Endothelial cell of umbilical vein (primary cell): ENCODE measurements around the gene SAE1. TPM values are rescaled to one million over a fixed set of nuclear protein-coding genes. Genes with fewer than 3 reads are reported as not detected.

Experiments used
- BruUV-seq: library from RNA; stranded (reverse); fragments of 400-500 nt; replicated peaks from 2 replicates; lab custom pipeline; 2021; lab: Mats Ljungman, UMichigan
- CTCF ChIA-PET: fragments of 300-600, 350-600 bp; sonication (Branson Sonifier 250); formaldehyde crosslinking; loops from one replicate; lab custom pipeline; 2021; ENCODE audit warnings: antibody characterized with exemption, inconsistent platforms; lab: Charles Lee
- POLR2A ChIA-PET: fragments of 300-600, 350-600 bp; sonication (Branson Sonifier 250); formaldehyde crosslinking; loops from one replicate; lab custom pipeline; 2021; ENCODE audit warnings: antibody characterized with exemption, inconsistent platforms; lab: Charles Lee
- DNase-seq: peaks from one replicate; pipeline ENCODE4 v3.0.0-alpha.2; 2011; ENCODE audit warnings: low read depth, low spot score
- FAIRE-seq: peaks from 2 replicates; lab custom pipeline; 2011; peaks lifted over from hg19 to GRCh38; lab: Jason Lieb, UNC
- H2AFZ ChIP-seq: 2 replicates; pipeline ENCODE4 v1.6.0; 2012; ENCODE audit warnings: low read depth, low read length, control low read depth, inconsistent platforms
- H3K27ac ChIP-seq: 2 replicates; pipeline ENCODE4 v1.5.1; 2011; ENCODE audit warnings: low read depth, mild to moderate bottlenecking, control low read depth, low read length, moderate library complexity; ENCODE audit not compliant: insufficient read depth
- H3K27me3 ChIP-seq, 2 experiments: 2 replicates each; pipeline versions ENCODE4 v1.6.0 to v1.6.1; 2011; ENCODE audit warnings: low read length in 2 of 2, mixed read lengths in 1 of 2; ENCODE audit not compliant: control insufficient read depth in 2 of 2, insufficient read depth in 2 of 2
- H3K36me3 ChIP-seq, 2 experiments: 2 replicates in 1 of 2; 3 replicates in 1 of 2; pipeline ENCODE4 v1.5.1; 2011; ENCODE audit warnings: low read length in 2 of 2, mild to moderate bottlenecking in 1 of 2, moderate library complexity in 1 of 2; ENCODE audit not compliant: control insufficient read depth in 2 of 2, insufficient read depth in 2 of 2; ENCODE audit errors: extremely low read depth in 1 of 2
- H3K4me1 ChIP-seq: 3 replicates; pipeline ENCODE4 v1.5.1; 2011; ENCODE audit warnings: mild to moderate bottlenecking, low read length; ENCODE audit not compliant: control insufficient read depth, insufficient read depth; ENCODE audit errors: extremely low read depth
- H3K4me2 ChIP-seq: 2 replicates; pipeline ENCODE4 v1.6.1; 2011; ENCODE audit warnings: low read length, control low read depth, mixed read lengths; ENCODE audit not compliant: insufficient read depth
- H3K4me3 ChIP-seq, 3 experiments: fragments of 200-600 bp in 1 of 3; sonication (generic), shearing (Covaris generic) in 1 of 3; replicated peaks in 1 of 3; 2 replicates each; pipeline ENCODE4 v1.5.1; 2011 to 2016; ENCODE audit warnings: control low read depth in 3 of 3, low read length in 3 of 3, mild to moderate bottlenecking in 2 of 3, inconsistent platforms in 1 of 3, low read depth in 1 of 3, moderate library complexity in 1 of 3; ENCODE audit not compliant: insufficient read depth in 1 of 3
- H3K79me2 ChIP-seq: 2 replicates; pipeline ENCODE4 v1.6.0; 2012; ENCODE audit warnings: low read length, inconsistent platforms; ENCODE audit not compliant: control insufficient read depth, insufficient read depth
- H3K9ac ChIP-seq: replicated peaks from 2 replicates; pipeline ENCODE3; 2011; ENCODE audit warnings: low read length, control low read depth; ENCODE audit not compliant: insufficient read depth; ENCODE audit errors: extremely low read depth
- H3K9me1 ChIP-seq: replicated peaks from 3 replicates; pipeline ENCODE4 v1.6.0; 2011; ENCODE audit warnings: mild to moderate bottlenecking, low read length; ENCODE audit not compliant: control insufficient read depth, insufficient read depth; ENCODE audit errors: extremely low read depth
- H3K9me3 ChIP-seq: replicated peaks from 2 replicates; pipeline ENCODE4 v1.5.1; 2012; ENCODE audit warnings: low read length, inconsistent platforms; ENCODE audit not compliant: control insufficient read depth, insufficient read depth
- H4K20me1 ChIP-seq: replicated peaks from 2 replicates; pipeline ENCODE3; 2011; ENCODE audit warnings: mild to moderate bottlenecking, low read length; ENCODE audit not compliant: control insufficient read depth, insufficient read depth; ENCODE audit errors: extremely low read depth
- CTCF ChIP-seq, 2 donors: IDR thresholded peaks; 1 replicate in 1 of 2; 2 replicates in 1 of 2; pipeline ENCODE4 v1.5.1; 2011; ENCODE audit warnings: low read length in 2 of 2, mild to moderate bottlenecking in 2 of 2, moderate library complexity in 2 of 2, control low read depth in 1 of 2, inconsistent platforms in 1 of 2, low read depth in 1 of 2; ENCODE audit not compliant: insufficient read depth in 1 of 2; ENCODE audit errors: extremely low read depth in 1 of 2
- EZH2 ChIP-seq: IDR thresholded peaks from 2 replicates; pipeline ENCODE4 v1.6.1; 2012; ENCODE audit warnings: borderline replicate concordance, low read depth, mild to moderate bottlenecking, moderate library complexity, low read length, inconsistent platforms; ENCODE audit not compliant: severe bottlenecking
- FOS ChIP-seq: IDR thresholded peaks from 2 replicates; pipeline ENCODE4 v1.6.1; 2011; ENCODE audit warnings: mild to moderate bottlenecking, low read length, moderate library complexity, borderline replicate concordance; ENCODE audit not compliant: insufficient read depth
- GATA2 ChIP-seq: IDR thresholded peaks from 2 replicates; pipeline ENCODE4 v1.7.0; 2011; ENCODE audit warnings: low read depth, mild to moderate bottlenecking, moderate library complexity, mixed read lengths, low read length; ENCODE audit not compliant: insufficient read length, insufficient read depth
- JUN ChIP-seq: IDR thresholded peaks from 2 replicates; pipeline ENCODE4 v1.6.1; 2011; ENCODE audit warnings: borderline replicate concordance, low read depth; ENCODE audit not compliant: insufficient read length, insufficient read depth
- MAX ChIP-seq: IDR thresholded peaks from 2 replicates; pipeline ENCODE4 v1.6.1; 2011; ENCODE audit not compliant: insufficient read depth, insufficient read length
- MYC ChIP-seq: IDR thresholded peaks from one replicate; pipeline ENCODE4 v1.6.1; 2011; ENCODE audit warnings: mild to moderate bottlenecking, low read depth, low read length
- POLR2A ChIP-seq: IDR thresholded peaks from 2 replicates; pipeline ENCODE4 v1.6.1; 2012; ENCODE audit warnings: low read depth, mild to moderate bottlenecking, control low read depth, low read length
- POLR2AphosphoS5 ChIP-seq: IDR thresholded peaks from 2 replicates; pipeline ENCODE4 v1.6.1; 2012; ENCODE audit warnings: low read depth, mild to moderate bottlenecking, control low read depth, low read length, moderate library complexity; ENCODE audit not compliant: insufficient read depth
- dilution Hi-C: fragments of 300-500 bp; cut with MboI; formaldehyde crosslinking; loops from one replicate; pipeline ENCODE4 v1.15.0; 2019; ENCODE audit warnings: low sequenced_read_pairs; ENCODE audit not compliant: extremely low pct_ligation_motif_present
- intact Hi-C: fragments of 100-400 bp; cut with micrococcal nuclease; formaldehyde crosslinking; loops from one replicate; pipeline ENCODE4 v1.10.0; 2022
- polyA plus RNA-seq, 4 experiments: library from polyadenylated mRNA; depleted of rRNA in 3 of 4; stranded (reverse) in 3 of 4; unstranded in 1 of 4; fragments of >200 nt; gene quantifications; 2 replicates each; pipeline versions ENCODE4 v1.2.1 to v1.2.3, GENCODE V29; 2011 to 2012; ENCODE audit warnings: missing spikeins in 1 of 4
- total RNA-seq: library from RNA; stranded (reverse); gene quantifications from 2 replicates; pipeline ENCODE4 v1.2.3, GENCODE V29; 2021

SAE1 gene
- total and polyA plus RNA-seq, 2 donors (not counting 3 experiments of a cell fraction or from before 2014, with no cell fraction given) = 165 to 219 TPM

GRCh38 chr19:47099576-47100050, 31.0 kb upstream of the SAE1 start:
- no peak overlapping the region for H2AFZ ChIP-seq
- H4K20me1 ChIP-seq = no peaks in the 10 kb centered on the region
- H3K9me3 ChIP-seq = no peaks in the 10 kb centered on the region
- BruUV-seq = no TSS peak
- H3K36me3 ChIP-seq = peaks cover 0 to under 1% of the 10 kb centered on the region in 2 experiments
- CTCF ChIA-PET = interaction anchor here (1.0 to 2.8 kb wide), 4 partner anchors 20 to 38 kb away, joined by 3 to 12 read pairs (median 4); no protein-coding TSS in a partner anchor
- no peak overlapping the region for H3K27ac ChIP-seq
- H3K4me1 ChIP-seq = no peaks in the 10 kb centered on the region
- DNase-seq (no peak), FAIRE-seq (no peak)
- intact Hi-C loops (no loop called here), dilution Hi-C loops (no loop called here)
- no peak overlapping the region for H3K4me2 ChIP-seq
- TF ChIP-seq JUN (no peak), CTCF (IDR thresholded peaks at IDR 0.05; ENCODE audit: extremely low read depth in 1 of 2, insufficient read depth in 1 of 2, low read depth in 1 of 2, low read length in 2 of 2) (no peak), FOS (no peak), MAX (no peak), POLR2AphosphoS5 (no peak), EZH2 (no peak), MYC (no peak), GATA2 (no peak), POLR2A (no peak)
- H3K4me3 ChIP-seq = no peak overlapping the region
- H3K27me3 ChIP-seq = no peaks in the 10 kb centered on the region
- no peaks in the 10 kb centered on the region for H3K9me1 ChIP-seq
- peaks cover 87% of the 10 kb centered on the region for H3K79me2 ChIP-seq
- POLR2A ChIA-PET = interaction anchor here (0.6 kb wide), 1 partner anchor 1062 kb away, joined by 3 read pairs; no protein-coding TSS in a partner anchor
- no peak overlapping the region for H3K9ac ChIP-seq
